Transverse colon (tissue), 4 donors: ENCODE results near the gene DYNC1I1. TPM values are rescaled to one million over a fixed set of nuclear protein-coding genes. Genes with fewer than 3 reads are reported as not detected.

Source experiments
- DNase-seq: peaks from one replicate; pipeline ENCODE4 v3.0.0-alpha.2; 2019
- H3K27ac ChIP-seq, 4 donors: fragments of 200-600 bp; sonication (generic); 2 replicates each; pipeline ENCODE4 v1.5.1; 2016 to 2018; ENCODE audit warnings: inconsistent platforms in 4 of 4
- H3K27me3 ChIP-seq: fragments of 200-600 bp; sonication (generic); 2 replicates; pipeline ENCODE4 v1.5.1; 2017; ENCODE audit warnings: inconsistent platforms
- H3K36me3 ChIP-seq, 4 donors: fragments of 200-600 bp; sonication (generic); 2 replicates each; pipeline ENCODE4 v1.5.1; 2017 to 2019; ENCODE audit warnings: inconsistent platforms in 4 of 4
- H3K4me1 ChIP-seq, 4 donors: fragments of 200-600 bp; sonication (generic); 2 replicates each; pipeline ENCODE4 v1.5.1; 2017 to 2020; ENCODE audit warnings: inconsistent platforms in 4 of 4
- H3K4me3 ChIP-seq, 4 donors: fragments of 200-600 bp; sonication (generic); 1 replicate in 1 of 4; 2 replicates in 3 of 4; pipeline versions ENCODE4 v1.5.1 to v1.6.1; 2017 to 2019; ENCODE audit warnings: inconsistent platforms in 4 of 4
- H3K9me3 ChIP-seq, 2 donors: fragments of 200-600 bp; sonication (generic); 2 replicates each; pipeline ENCODE4 v1.5.1; 2017 to 2019; ENCODE audit warnings: inconsistent platforms in 2 of 2
- EP300 ChIP-seq: sonication (generic); formaldehyde crosslinking; IDR thresholded peaks from one replicate; pipeline ENCODE4 v1.6.1; 2017; ENCODE audit warnings: antibody characterized with exemption, low read depth
- POLR2A ChIP-seq: fragments of 450-650 bp; IDR thresholded peaks from one replicate; pipeline ENCODE4 v1.6.1; 2016; ENCODE audit warnings: antibody characterized with exemption, mild to moderate bottlenecking, moderate library complexity
- POLR2AphosphoS5 ChIP-seq, 3 donors: sonication (generic); formaldehyde crosslinking; IDR thresholded peaks; one replicate each; pipeline ENCODE4 v1.6.1; 2016; ENCODE audit warnings: antibody characterized with exemption in 3 of 3
- WGBS, 2 donors: methylation state at CpG; one replicate each; pipeline ENCODE4 v1.1.5; 2018; ENCODE audit warnings: low coverage in 1 of 2; 5-methylcytosine and 5-hydroxymethylcytosine counted together
- in situ Hi-C, 4 donors: fragments of 200-750 bp; cut with MboI; loops; one replicate each; pipeline versions ENCODE4 v1.15.0 to v1.15.1; 2017; ENCODE audit warnings: low sequenced_read_pairs in 3 of 4, low pct_ligation_motif_present in 1 of 4, low pct_unique_long_range_greater_than_20kb in 1 of 4
- intact Hi-C: fragments of 100-400 bp; cut with DNase I; formaldehyde crosslinking; loops from one replicate; pipeline ENCODE4 v1.15.1; 2023; ENCODE audit warnings: low total_unique reads
- total RNA-seq, 4 donors: library from RNA; depleted of rRNA; stranded (reverse); fragments of >200 nt; gene quantifications; one replicate each; pipeline ENCODE4 v1.1.0, GENCODE V29; 2016
- TF ChIP-seq, protein P1 (sequence below), 5 experiments: fragments of 200-600 bp in 3 of 5; fragments of 450-650 bp in 2 of 5; sonication (generic) in 3 of 5; IDR thresholded peaks; 1 replicate in 2 of 5; 2 replicates in 3 of 5; pipeline ENCODE4 v1.5.1; 2016 to 2017; ENCODE audit warnings: antibody characterized with exemption in 5 of 5, inconsistent platforms in 3 of 5, mild to moderate bottlenecking in 2 of 5, moderate library complexity in 1 of 5

The DYNC1I1 gene
- total RNA-seq, 4 donors from 2014 or later, result 1.8 to 37.0 (median 7.4) TPM

DNA sequence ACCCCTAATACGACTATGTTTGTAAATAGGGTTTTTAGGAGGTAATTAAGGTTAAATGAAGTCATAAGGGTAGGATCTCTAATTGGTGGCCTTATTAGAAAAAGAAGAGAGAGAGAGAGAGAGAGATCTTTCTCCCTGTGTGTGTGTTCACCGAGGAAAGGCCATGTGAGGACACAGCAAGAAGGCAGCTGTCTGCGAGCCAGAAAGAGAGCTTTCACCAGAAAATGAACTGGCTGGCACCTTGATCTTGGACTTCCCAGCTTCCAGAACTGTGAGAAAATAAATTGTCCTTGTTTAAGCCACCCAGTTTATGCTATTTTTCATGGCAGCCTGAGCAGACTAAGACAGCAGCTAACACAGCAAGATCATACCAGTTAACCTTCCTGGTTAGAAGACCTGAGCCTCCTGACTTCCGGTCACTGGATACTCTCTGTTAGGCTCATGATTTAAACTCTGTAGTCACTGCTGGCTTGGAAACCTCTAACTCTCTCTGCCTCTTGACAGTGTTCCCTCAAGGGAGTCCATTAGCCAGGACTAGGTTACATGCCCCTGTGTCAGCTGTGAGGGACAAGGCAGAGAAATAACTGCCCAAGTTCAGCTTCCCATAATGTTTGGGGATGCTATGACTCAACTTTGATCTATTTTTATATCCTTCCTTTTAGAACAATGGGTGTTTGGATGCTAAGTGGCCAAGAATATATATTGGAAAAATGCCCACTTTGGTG, 102.3 kb downstream of the DYNC1I1 start:
- DNase-seq, result no peak
- in situ Hi-C loops (loop anchor here in 1 of 4 donors (10.0 kb wide), 1 partner anchor 150 kb away; no protein-coding TSS in a partner anchor), intact Hi-C loops (no loop called here)
- 78 to 80% methylated on average over 2 to 4 of the region's 4 CpGs for WGBS, 2 donors
- no peak overlapping the region for H3K27ac ChIP-seq
- TF ChIP-seq, protein P1, sequence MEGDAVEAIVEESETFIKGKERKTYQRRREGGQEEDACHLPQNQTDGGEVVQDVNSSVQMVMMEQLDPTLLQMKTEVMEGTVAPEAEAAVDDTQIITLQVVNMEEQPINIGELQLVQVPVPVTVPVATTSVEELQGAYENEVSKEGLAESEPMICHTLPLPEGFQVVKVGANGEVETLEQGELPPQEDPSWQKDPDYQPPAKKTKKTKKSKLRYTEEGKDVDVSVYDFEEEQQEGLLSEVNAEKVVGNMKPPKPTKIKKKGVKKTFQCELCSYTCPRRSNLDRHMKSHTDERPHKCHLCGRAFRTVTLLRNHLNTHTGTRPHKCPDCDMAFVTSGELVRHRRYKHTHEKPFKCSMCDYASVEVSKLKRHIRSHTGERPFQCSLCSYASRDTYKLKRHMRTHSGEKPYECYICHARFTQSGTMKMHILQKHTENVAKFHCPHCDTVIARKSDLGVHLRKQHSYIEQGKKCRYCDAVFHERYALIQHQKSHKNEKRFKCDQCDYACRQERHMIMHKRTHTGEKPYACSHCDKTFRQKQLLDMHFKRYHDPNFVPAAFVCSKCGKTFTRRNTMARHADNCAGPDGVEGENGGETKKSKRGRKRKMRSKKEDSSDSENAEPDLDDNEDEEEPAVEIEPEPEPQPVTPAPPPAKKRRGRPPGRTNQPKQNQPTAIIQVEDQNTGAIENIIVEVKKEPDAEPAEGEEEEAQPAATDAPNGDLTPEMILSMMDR (IDR thresholded peaks at IDR 0.05), result no peak
- TF ChIP-seq POLR2A, result no peak
- no peak for TF ChIP-seq POLR2AphosphoS5 (IDR thresholded peaks at IDR 0.05)
- no peak for TF ChIP-seq EP300
- H3K36me3 ChIP-seq, result no peaks in the 10 kb centered on the region
- no peaks in the 10 kb centered on the region for H3K9me3 ChIP-seq
- no peak overlapping the region for H3K4me3 ChIP-seq
- H3K4me1 ChIP-seq, result peaks cover 0 to 3% (median 0%) of the 10 kb centered on the region in 4 donors
- no peaks in the 10 kb centered on the region for H3K27me3 ChIP-seq

DNA sequence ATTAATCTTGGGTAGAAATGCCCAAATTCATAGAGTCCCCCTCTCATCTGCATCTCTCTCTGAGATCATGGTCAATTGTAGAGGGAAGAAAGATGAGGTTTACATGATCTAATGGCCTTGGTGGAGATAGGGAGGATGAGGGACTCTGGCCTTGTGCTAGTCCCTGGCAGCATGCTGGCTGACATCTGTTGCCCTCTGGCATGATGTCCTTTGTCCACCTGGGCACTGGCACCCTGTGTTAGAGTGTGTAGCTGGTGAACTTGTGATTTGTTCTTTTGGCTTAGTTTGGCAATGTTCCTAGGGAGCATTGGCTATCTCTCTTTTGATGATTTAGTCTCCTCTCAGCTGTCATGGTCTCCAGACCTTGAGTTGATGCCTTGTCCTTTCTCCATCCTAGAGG, 103.2 kb downstream of the DYNC1I1 start:
- no peak for TF ChIP-seq EP300
- TF ChIP-seq, protein P1 (IDR thresholded peaks at IDR 0.05), result no peak
- TF ChIP-seq POLR2AphosphoS5 (IDR thresholded peaks at IDR 0.05), result no peak
- TF ChIP-seq POLR2A, result no peak
- DNase-seq, result no peak
- no peak overlapping the region for H3K27ac ChIP-seq
- H3K4me3 ChIP-seq, result no peak overlapping the region
- H3K36me3 ChIP-seq, result no peaks in the 10 kb centered on the region
- H3K9me3 ChIP-seq, result no peaks in the 10 kb centered on the region
- in situ Hi-C loops (loop anchor here in 1 of 4 donors (10.0 kb wide), 1 partner anchor 151 kb away; no protein-coding TSS in a partner anchor), intact Hi-C loops (no loop called here)
- H3K4me1 ChIP-seq, result peaks cover 0 to 3% (median 0%) of the 10 kb centered on the region in 4 donors
- no peaks in the 10 kb centered on the region for H3K27me3 ChIP-seq

DNA sequence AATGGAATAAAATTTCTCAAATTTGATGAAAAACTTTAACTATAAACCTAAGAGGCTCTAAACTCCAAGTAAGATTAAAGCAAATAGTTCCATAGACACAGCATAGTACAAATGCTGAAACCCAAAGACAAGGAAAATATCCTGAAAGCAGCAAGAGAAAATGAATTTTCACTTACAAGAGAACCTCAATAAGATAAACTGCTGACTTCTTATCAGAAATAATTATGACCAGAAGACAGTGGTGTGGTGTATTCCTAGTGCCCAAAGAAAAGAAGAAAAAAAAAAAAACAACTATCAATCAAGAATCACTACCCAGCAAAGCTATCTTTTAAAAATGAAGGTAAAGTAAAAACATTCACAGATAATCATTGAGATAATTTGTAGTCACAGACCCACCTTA, 106.3 kb downstream of the DYNC1I1 start:
- intact Hi-C loops, result no loop called here
- Histone ChIP-seq H3K27me3 (no peaks in the 10 kb centered on the region), H3K27ac (no peak overlapping the region), H3K4me3 (no peak overlapping the region), H3K9me3 (no peaks in the 10 kb centered on the region), H3K36me3 (no peaks in the 10 kb centered on the region), H3K4me1 (peaks cover 0 to 3% (median 0%) of the 10 kb centered on the region in 4 donors)
- in situ Hi-C loops, result loop anchor here in 1 of 4 donors (10.0 kb wide), 1 partner anchor 154 kb away; no protein-coding TSS in a partner anchor
- DNase-seq, result no peak
- TF ChIP-seq EP300 (no peak), POLR2AphosphoS5 (IDR thresholded peaks at IDR 0.05) (no peak), POLR2A (no peak)

DNA sequence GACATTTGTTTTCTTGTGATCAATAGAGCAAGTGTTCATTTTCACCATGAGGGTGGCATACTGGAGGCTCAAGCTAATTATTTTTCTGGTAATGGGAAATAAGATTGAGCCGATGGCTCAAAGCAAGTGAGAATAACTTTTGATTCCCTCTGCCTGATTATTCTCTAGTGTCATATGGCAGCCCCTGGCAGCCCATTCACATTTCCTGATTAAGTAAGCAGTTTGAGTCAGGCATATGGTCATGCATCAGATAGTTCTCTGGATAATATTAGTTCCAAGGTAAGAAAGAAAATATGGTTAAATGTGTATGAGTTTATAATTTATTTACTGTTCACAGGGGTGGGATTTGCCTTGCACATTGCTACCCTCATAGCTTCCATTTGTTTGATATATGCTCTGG, 109.2 kb downstream of the DYNC1I1 start:
- H3K36me3 ChIP-seq, result no peaks in the 10 kb centered on the region
- in situ Hi-C loops (no loop called here), intact Hi-C loops (no loop called here)
- H3K27me3 ChIP-seq, result no peaks in the 10 kb centered on the region
- WGBS, 2 donors, result 85 to 88% methylated on average over 1 of the region's 1 CpG
- H3K4me3 ChIP-seq, result no peak overlapping the region
- TF ChIP-seq POLR2A (no peak), EP300 (no peak)
- TF ChIP-seq, protein P1 (IDR thresholded peaks at IDR 0.05), result no peak
- no peaks in the 10 kb centered on the region for H3K9me3 ChIP-seq
- no peak overlapping the region for H3K27ac ChIP-seq
- H3K4me1 ChIP-seq, result no peaks in the 10 kb centered on the region
- DNase-seq, result no peak

DNA sequence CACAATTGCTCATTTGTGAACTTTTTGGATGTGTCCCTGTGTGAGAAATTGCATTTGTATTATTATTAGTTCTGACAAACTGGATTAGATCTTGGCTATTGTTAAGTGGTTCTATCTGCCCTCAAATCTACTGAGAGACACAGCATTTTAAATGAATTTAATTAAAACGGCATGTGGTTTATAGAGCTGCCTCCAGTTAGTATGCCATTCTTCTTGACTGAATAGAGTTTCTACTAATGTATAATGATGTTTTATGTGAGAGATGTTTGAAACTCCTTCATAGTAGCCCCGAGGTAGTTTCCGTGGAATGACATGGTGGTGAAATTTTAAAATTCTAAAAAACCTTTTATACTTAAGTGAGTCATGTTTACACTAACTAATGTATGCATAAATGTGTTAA, 110.9 kb downstream of the DYNC1I1 start:
- in situ Hi-C loops (no loop called here), intact Hi-C loops (no loop called here)
- H3K4me3 ChIP-seq, result no peak overlapping the region
- DNase-seq, result no peak
- H3K9me3 ChIP-seq, result no peaks in the 10 kb centered on the region
- WGBS, 2 donors, result 84 to 94% methylated on average over 3 of the region's 3 CpGs
- no peaks in the 10 kb centered on the region for H3K27me3 ChIP-seq
- no peaks in the 10 kb centered on the region for H3K36me3 ChIP-seq
- no peak overlapping the region for H3K27ac ChIP-seq
- TF ChIP-seq POLR2A (no peak), EP300 (no peak), POLR2AphosphoS5 (IDR thresholded peaks at IDR 0.05) (no peak)
- TF ChIP-seq, protein P1 (IDR thresholded peaks at IDR 0.05), result no peak
- no peaks in the 10 kb centered on the region for H3K4me1 ChIP-seq
